B cell (primary cell): Measurements from ENCODE around the gene NEUROG3. TPM values are rescaled to one million over a fixed set of nuclear protein-coding genes. Genes with fewer than 3 reads are reported as not detected.

ENCODE experiments used
- ATAC-seq: fragments of 200-7000 bp; cut with Tn5 transposase; one replicate; pipeline ENCODE4 v1.10.0; 2021; ENCODE audit warnings: low read depth, mild to moderate bottlenecking, moderate number of reproducible peaks, moderate library complexity
- CTCF ChIA-PET: fragments of 350-600 bp; sonication (Branson Sonifier 250); formaldehyde crosslinking; loops from one replicate; lab custom pipeline; 2021; ENCODE audit warnings: antibody characterized with exemption, inconsistent platforms; lab: Charles Lee
- POLR2A ChIA-PET: fragments of 350-600 bp; sonication (Branson Sonifier 250); formaldehyde crosslinking; loops from one replicate; lab custom pipeline; 2021; ENCODE audit warnings: antibody characterized with exemption; lab: Charles Lee
- DNase-seq: peaks from one replicate; pipeline ENCODE4 v3.0.0; 2013
- H2AFZ ChIP-seq: 2 replicates; pipeline ENCODE4 v1.6.1; 2012; ENCODE audit warnings: mild to moderate bottlenecking, low read depth, low read length; ENCODE audit not compliant: insufficient read depth, poor library complexity, severe bottlenecking
- H3K27ac ChIP-seq, 2 donors: 1 replicate in 1 of 2; 2 replicates in 1 of 2; pipeline ENCODE4 v1.5.1; 2012 to 2013; ENCODE audit warnings: low read length in 2 of 2, mild to moderate bottlenecking in 2 of 2, moderate library complexity in 1 of 2
- H3K27me3 ChIP-seq, 4 experiments: fragments of 200-600 bp in 1 of 4; sonication (generic) in 1 of 4; replicated peaks in 1 of 4; 1 replicate in 2 of 4; 2 replicates in 2 of 4; pipeline versions ENCODE4 v1.6.1 to v1.7.0; 2013 to 2016; ENCODE audit warnings: low read length in 3 of 4, mild to moderate bottlenecking in 2 of 4, mixed read lengths in 1 of 4, moderate library complexity in 1 of 4; ENCODE audit not compliant: insufficient read depth in 4 of 4, control insufficient read depth in 3 of 4; ENCODE audit errors: control extremely low read depth in 1 of 4
- H3K36me3 ChIP-seq, 2 experiments: replicated peaks in 1 of 2; 1 replicate in 1 of 2; 2 replicates in 1 of 2; pipeline versions ENCODE4 v1.6.1 to v1.7.1; 2013; ENCODE audit warnings: low read length in 1 of 2; ENCODE audit not compliant: insufficient read depth in 2 of 2, control insufficient read depth in 1 of 2; ENCODE audit errors: control extremely low read depth in 1 of 2, extremely low read depth in 1 of 2
- H3K4me1 ChIP-seq, 2 donors: fragments of 200-600 bp in 1 of 2; sonication (generic) in 1 of 2; 1 replicate in 1 of 2; 2 replicates in 1 of 2; pipeline versions ENCODE4 v1.5.1 to v1.6.1; 2013 to 2017; ENCODE audit warnings: low read length in 2 of 2; ENCODE audit not compliant: control insufficient read depth in 2 of 2, insufficient read depth in 2 of 2
- H3K4me2 ChIP-seq: replicated peaks from 2 replicates; pipeline ENCODE3; 2012; ENCODE audit warnings: mild to moderate bottlenecking, low read depth, low read length; ENCODE audit not compliant: poor library complexity, severe bottlenecking
- H3K4me3 ChIP-seq, 5 experiments: fragments of 200-600 bp in 1 of 5; sonication (generic) in 1 of 5; 1 replicate in 3 of 5; 2 replicates in 2 of 5; pipeline versions ENCODE4 v1.5.1 to v1.7.0; 2011 to 2016; ENCODE audit warnings: low read length in 4 of 5, mild to moderate bottlenecking in 4 of 5, low read depth in 2 of 5, control low read depth in 1 of 5, moderate library complexity in 1 of 5; ENCODE audit not compliant: insufficient read depth in 1 of 5; ENCODE audit errors: control extremely low read depth in 1 of 5, extremely low read depth in 1 of 5
- H3K79me2 ChIP-seq: fragments of 200-600 bp; sonication (generic); one replicate; pipeline ENCODE4 v1.6.0; 2016; ENCODE audit warnings: low read length; ENCODE audit not compliant: control insufficient read depth, insufficient read depth
- H3K9ac ChIP-seq: fragments of 200-600 bp; sonication (generic); 2 replicates; pipeline ENCODE4 v1.6.1; 2017; ENCODE audit warnings: mild to moderate bottlenecking, low read length, moderate library complexity
- H3K9me3 ChIP-seq, 3 donors: one replicate each; pipeline versions ENCODE4 v1.6.1 to v1.7.1; 2013; ENCODE audit warnings: low read length in 2 of 3; ENCODE audit not compliant: control insufficient read depth in 2 of 3, insufficient read depth in 1 of 3; ENCODE audit errors: control extremely low read depth in 1 of 3
- H4K20me1 ChIP-seq: 2 replicates; pipeline ENCODE4 v1.6.0; 2012; ENCODE audit warnings: mild to moderate bottlenecking, low read length; ENCODE audit not compliant: insufficient read depth, control insufficient read depth, poor library complexity, severe bottlenecking
- H3K27ac Mint-ChIP-seq: one replicate; pipeline ENCODE4 v1.8.0; 2021; ENCODE audit warnings: mixed read lengths
- H3K27me3 Mint-ChIP-seq: one replicate; pipeline ENCODE4 v1.8.0; 2021; ENCODE audit warnings: mixed read lengths
- H3K4me1 Mint-ChIP-seq: one replicate; pipeline ENCODE4 v1.8.0; 2021; ENCODE audit warnings: mixed read lengths
- H3K4me3 Mint-ChIP-seq: one replicate; pipeline ENCODE4 v1.8.0; 2021; ENCODE audit warnings: mixed read lengths
- H3K9me3 Mint-ChIP-seq: one replicate; pipeline ENCODE4 v1.8.0; 2022; ENCODE audit warnings: mixed read lengths; ENCODE audit not compliant: insufficient read depth
- CTCF ChIP-seq: fragments of 200-600 bp; IDR thresholded peaks from one replicate; pipeline ENCODE4 v1.8.0; 2022; ENCODE audit warnings: antibody characterized with exemption, mild to moderate bottlenecking
- EZH2 ChIP-seq: IDR thresholded peaks from 2 replicates; pipeline ENCODE4 v1.6.1; 2012; ENCODE audit warnings: borderline replicate concordance, low read depth, mild to moderate bottlenecking, moderate library complexity, low read length; ENCODE audit not compliant: insufficient read depth, poor library complexity, severe bottlenecking
- whole genome bisulfite sequencing: methylation state at CpG from one replicate; pipeline ENCODE4 v1.1.5; 2013; ENCODE audit warnings: missing lambda C conversion rate; ENCODE audit not compliant: insufficient coverage; 5-methylcytosine and 5-hydroxymethylcytosine counted together
- intact Hi-C: fragments of 100-400 bp; cut with micrococcal nuclease; formaldehyde crosslinking; loops from one replicate; pipeline ENCODE4 v1.10.0; 2022
- polyA plus RNA-seq: library from polyadenylated mRNA; depleted of rRNA; stranded (reverse); fragments of >200 nt; gene quantifications from 2 replicates; pipeline ENCODE4 v1.2.3, GENCODE V29; 2012
- total RNA-seq, 2 donors: library from RNA; stranded (reverse); fragments of 120-200 nt in 1 of 2; gene quantifications; 1 replicate in 1 of 2; 2 replicates in 1 of 2; pipeline versions ENCODE4 v1.2.3 to v1.2.4, GENCODE V29; 2013 to 2022

Gene NEUROG3
- total and polyA plus RNA-seq, 2 donors (not counting 1 experiment from before 2014, with no cell fraction given): not detected

- Histone ChIP-seq H2AFZ (no peak overlapping the region), H3K4me1 (peaks cover 32 to 35% of the 10 kb centered on the region in 2 donors), H4K20me1 (no peaks in the 10 kb centered on the region), H3K9ac (no peak overlapping the region), H3K79me2 (no peaks in the 10 kb centered on the region), H3K9me3 (peaks cover 0 to 9% (median 0%) of the 10 kb centered on the region in 3 donors), H3K4me3 (no peak overlapping the region), H3K36me3 (no peaks in the 10 kb centered on the region), H3K27ac (no peak overlapping the region), H3K27me3 (peaks cover 0 to 91% (median 29%) of the 10 kb centered on the region in 4 experiments), H3K4me2 (no peak overlapping the region)
- ChIA-PET POLR2A (no interaction called here), CTCF (no interaction called here)
- DNase-seq (no peak), ATAC-seq (no peak)
- TF ChIP-seq CTCF: no peak
- no peak for TF ChIP-seq EZH2
- WGBS: 5% methylated on average over 10 of the region's 12 CpGs
- H3K4me3 Mint-ChIP-seq: peak overlapping the region; percentile 69
- H3K27me3 Mint-ChIP-seq: peaks cover 72% of the 10 kb centered on the region
- no peaks in the 10 kb centered on the region for H3K9me3 Mint-ChIP-seq
- no peak overlapping the region for H3K27ac Mint-ChIP-seq
- peaks cover 26% of the 10 kb centered on the region for H3K4me1 Mint-ChIP-seq
- intact Hi-C loops: no loop called here
Observed at GRCh38 chr10:69574571-69574978, 1.4 kb upstream of the NEUROG3 start.

- H3K4me1 Mint-ChIP-seq: peaks cover 26% of the 10 kb centered on the region
- WGBS: 4% methylated on average over 85 of the region's 85 CpGs
- no peaks in the 10 kb centered on the region for H3K36me3 ChIP-seq
- peak overlapping the region; percentile 49 for H3K9ac ChIP-seq
- H3K4me3 Mint-ChIP-seq: peak overlapping the region; percentile 81
- H3K27me3 Mint-ChIP-seq: peaks cover 73% of the 10 kb centered on the region
- no peaks in the 10 kb centered on the region for H4K20me1 ChIP-seq
- no peak overlapping the region for H3K27ac ChIP-seq
- peak; percentile 28 for DNase-seq
- peak overlapping the region; percentile 69 for H2AFZ ChIP-seq
- peaks cover 0 to 24% (median 0%) of the 10 kb centered on the region in 3 donors for H3K9me3 ChIP-seq
- H3K4me3 ChIP-seq: peak overlapping the region; percentile 13 to 44 (median 43)
- intact Hi-C loops: no loop called here
- ChIA-PET CTCF (interaction anchor here (0.8 kb wide), 1 partner anchor 164 kb away, joined by 3 read pairs; no protein-coding TSS in a partner anchor), POLR2A (no interaction called here)
- peak overlapping the region; percentile 77 for H3K4me2 ChIP-seq
- peaks cover 0 to 93% (median 40%) of the 10 kb centered on the region in 4 experiments for H3K27me3 ChIP-seq
- H3K79me2 ChIP-seq: no peaks in the 10 kb centered on the region
- H3K9me3 Mint-ChIP-seq: no peaks in the 10 kb centered on the region
- H3K27ac Mint-ChIP-seq: no peak overlapping the region
- H3K4me1 ChIP-seq: peaks cover 32 to 35% of the 10 kb centered on the region in 2 donors
- TF ChIP-seq EZH2 (no peak), CTCF (no peak)
- ATAC-seq: peak; percentile 33
Observed at GRCh38 chr10:69572159-69573055, 815 bp downstream of the NEUROG3 start.
